ENCODE results near the gene HOXB4.

The HOXB4 gene

GRCh38 chr17:48577946-48578615, at the start of gene HOXB4:
Gene HOXB4, minus strand, starts transcription at chr17:48578350. Its CDS starts 31 bp downstream, at chr17:48578319.
- H3K4me3 ChIP-seq (ENCODE audit: low read depth, low read length), result peak within 1 kb of the TSS; percentile 79

GRCh38 chr17:48627118-48627597, 49.0 kb upstream of the HOXB4 start:
- no peak for TF ChIP-seq CTCF (IDR thresholded peaks at IDR 0.05; ENCODE audit: low read depth, low read length)
- no peak overlapping the region for H3K4me3 ChIP-seq (ENCODE audit: low read depth, low read length)

More at GRCh38 chr17:48577946-48578615, at the start of gene HOXB4:
- no peak for TF ChIP-seq CTCF (IDR thresholded peaks at IDR 0.05; ENCODE audit: low read depth, low read length)

GRCh38 chr17:48626245-48627117, 48.3 kb upstream of the HOXB4 start, which contains the start of gene HOXB9:
Gene HOXB9, minus strand, starts transcription at chr17:48626358. Its CDS starts 89 bp downstream, at chr17:48626269.
- H3K4me3 ChIP-seq (ENCODE audit: low read depth, low read length), result peak within 1 kb of the TSS; percentile 43
- TF ChIP-seq CTCF (IDR thresholded peaks at IDR 0.05; ENCODE audit: low read depth, low read length), result no peak

GRCh38 chr17:48625495-48626244, 47.5 kb upstream of the HOXB4 start:
- peak overlapping the region; percentile 43 for H3K4me3 ChIP-seq (ENCODE audit: low read depth, low read length)
- TF ChIP-seq CTCF (IDR thresholded peaks at IDR 0.05; ENCODE audit: low read depth, low read length), result no peak

- TF ChIP-seq CTCF (IDR thresholded peaks at IDR 0.05; ENCODE audit: low read depth, low read length), result no peak
- peak overlapping the region; percentile 43 for H3K4me3 ChIP-seq (ENCODE audit: low read depth, low read length)
Measured at GRCh38 chr17:48624544-48625494, 46.7 kb upstream of the HOXB4 start.

- no peak for TF ChIP-seq CTCF (IDR thresholded peaks at IDR 0.05; ENCODE audit: low read depth, low read length)
- H3K4me3 ChIP-seq (ENCODE audit: low read depth, low read length), result no peak overlapping the region
Measured at GRCh38 chr17:48624118-48624517, 46.0 kb upstream of the HOXB4 start.
